Naive thymus-derived CD8-positive, alpha-beta T cell (primary cell): ENCODE data around the gene PIANP. TPM values are rescaled to one million over a fixed set of nuclear protein-coding genes. Genes with fewer than 3 reads are reported as not detected.

ENCODE experiments used
- polyA plus RNA-seq, 3 donors: library from polyadenylated mRNA; unstranded; fragments of 300-500 nt; fragmentation: Illumina TruSeq; gene quantifications; one replicate each; pipeline ENCODE4 v1.2.3, GENCODE V29; 2021
- total RNA-seq, 8 experiments: library from RNA in 2 of 8; stranded (reverse) in 2 of 8; gene quantifications; one replicate each; pipeline ENCODE4 v1.2.3 and lab custom pipeline; 2021 to 2026

The PIANP gene
- total and polyA plus RNA-seq, 5 experiments from 2014 or later = 0.06 to 1.2 (median 0.36) TPM; not detected in 1

Other genes starting within 250 kb of the PIANP start
- gene TAPBPL, start 248.8 kb downstream of the PIANP start, total RNA-seq = 10 to 100 TPM; 42.5 to 45.4 TPM
- 100 to 1,000 TPM in 2 of 3 donors, 10 to 100 TPM in 1; 46.0 to 126 (median 106) TPM for gene TAPBPL, start 248.8 kb downstream of the PIANP start, polyA plus RNA-seq
- 10 to 100 TPM; 91.4 to 92.6 TPM for gene VAMP1, start 230.1 kb downstream of the PIANP start, total RNA-seq
- 10 to 100 TPM in 2 of 3 donors, 1 to 10 TPM in 1; 9.7 to 13.6 (median 10.9) TPM for gene VAMP1, start 230.1 kb downstream of the PIANP start, polyA plus RNA-seq
- gene MRPL51, start 207.6 kb downstream of the PIANP start, total RNA-seq = 10 to 100 TPM; 71.6 to 77.3 TPM
- gene MRPL51, start 207.6 kb downstream of the PIANP start, polyA plus RNA-seq = 100 to 1,000 TPM; 220 to 230 (median 224) TPM
- gene NCAPD2, start 206.7 kb downstream of the PIANP start, total RNA-seq = 10 to 100 TPM; 40.4 to 46.3 TPM
- gene NCAPD2, start 206.7 kb downstream of the PIANP start, polyA plus RNA-seq = 10 to 100 TPM; 24.7 to 45.3 (median 28.1) TPM
- gene GAPDH, start 166.3 kb downstream of the PIANP start, total RNA-seq = 100 to 1,000 TPM; 355 to 363 TPM
- 1,000 to 10,000 TPM; 1,014 to 1,110 (median 1,062) TPM for gene GAPDH, start 166.3 kb downstream of the PIANP start, polyA plus RNA-seq
- gene IFFO1, start 144.8 kb downstream of the PIANP start, total RNA-seq = 10 to 100 TPM; 40.9 to 45.9 TPM
- 10 to 100 TPM in 1 of 3 donors, 1 to 10 TPM in 2; 3.7 to 10.8 (median 4.4) TPM for gene IFFO1, start 144.8 kb downstream of the PIANP start, polyA plus RNA-seq
- 100 to 1,000 TPM in 1 of 2 experiments, 10 to 100 TPM in 1; 99.2 to 104 TPM for gene NOP2, start 132.5 kb downstream of the PIANP start, total RNA-seq
- 10 to 100 TPM; 23.6 to 41.7 (median 24.7) TPM for gene NOP2, start 132.5 kb downstream of the PIANP start, polyA plus RNA-seq
- 100 to 1,000 TPM; 296 to 308 TPM for gene CHD4, start 93.4 kb downstream of the PIANP start, total RNA-seq
- gene CHD4, start 93.4 kb downstream of the PIANP start, polyA plus RNA-seq = 10 to 100 TPM; 31.4 to 57.3 (median 56.9) TPM
- gene LPAR5, start 64.9 kb downstream of the PIANP start, total RNA-seq = 10 to 100 TPM; 16.6 to 18.9 TPM
- 10 to 100 TPM in 2 of 3 donors, 1 to 10 TPM in 1; 7.9 to 14.2 (median 12.2) TPM for gene LPAR5, start 64.9 kb downstream of the PIANP start, polyA plus RNA-seq
- 10 to 100 TPM; 13.8 to 14.3 TPM for gene ACRBP, start 53.4 kb downstream of the PIANP start, total RNA-seq
- under 1 TPM in 2 of 3 donors, not detected in 1; 0.43 to 0.50 TPM for gene ACRBP, start 53.4 kb downstream of the PIANP start, polyA plus RNA-seq
- gene ING4, start 37.7 kb downstream of the PIANP start, total RNA-seq = 10 to 100 TPM; 81.2 to 90.6 TPM
- 10 to 100 TPM; 89.5 to 99.6 (median 90.6) TPM for gene ING4, start 37.7 kb downstream of the PIANP start, polyA plus RNA-seq
- 10 to 100 TPM; 90.5 to 94.8 TPM for gene ZNF384, start 11.4 kb downstream of the PIANP start, total RNA-seq
- 10 to 100 TPM; 17.6 to 39.6 (median 26.3) TPM for gene ZNF384, start 11.4 kb downstream of the PIANP start, polyA plus RNA-seq
- gene COPS7A, start 23.2 kb upstream of the PIANP start, total RNA-seq = 10 to 100 TPM; 27.0 to 35.4 TPM
- 10 to 100 TPM; 34.9 to 42.4 (median 36.2) TPM for gene COPS7A, start 23.2 kb upstream of the PIANP start, polyA plus RNA-seq
- gene MLF2, start 52.3 kb upstream of the PIANP start, total RNA-seq = 10 to 100 TPM; 87.6 to 98.9 TPM
- 100 to 1,000 TPM in 2 of 3 donors, 10 to 100 TPM in 1; 98.5 to 133 (median 126) TPM for gene MLF2, start 52.3 kb upstream of the PIANP start, polyA plus RNA-seq
- gene PTMS, start 65.5 kb upstream of the PIANP start, total RNA-seq = under 1 TPM in 1 of 2 experiments, not detected in 1; 0.55 TPM
- 1 to 10 TPM in 1 of 3 donors, not detected in 2; 4.8 TPM for gene PTMS, start 65.5 kb upstream of the PIANP start, polyA plus RNA-seq
- under 1 TPM; 0.60 to 0.75 TPM for gene LAG3, start 71.7 kb upstream of the PIANP start, total RNA-seq
- gene LAG3, start 71.7 kb upstream of the PIANP start, polyA plus RNA-seq = 10 to 100 TPM in 1 of 3 donors, under 1 TPM in 2; 0.47 to 14.5 (median 0.59) TPM
- gene CD4, start 88.7 kb upstream of the PIANP start, total RNA-seq = 1 to 10 TPM; 1.4 to 1.5 TPM
- 1 to 10 TPM in 1 of 3 donors, under 1 TPM in 2; 0.39 to 1.3 (median 0.53) TPM for gene CD4, start 88.7 kb upstream of the PIANP start, polyA plus RNA-seq
- gene GPR162, start 121.0 kb upstream of the PIANP start, total RNA-seq = not detected
- gene GPR162, start 121.0 kb upstream of the PIANP start, polyA plus RNA-seq = not detected
- gene P3H3, start 127.6 kb upstream of the PIANP start, total RNA-seq = 1 to 10 TPM; 8.6 to 9.7 TPM
- under 1 TPM; 0.42 to 0.73 (median 0.67) TPM for gene P3H3, start 127.6 kb upstream of the PIANP start, polyA plus RNA-seq
- gene GNB3, start 140.1 kb upstream of the PIANP start, total RNA-seq = 1 to 10 TPM; 3.8 to 5.6 TPM
- gene GNB3, start 140.1 kb upstream of the PIANP start, polyA plus RNA-seq = not detected
- 1 to 10 TPM; 2.6 to 2.7 TPM for gene CDCA3, start 150.5 kb upstream of the PIANP start, total RNA-seq
- gene CDCA3, start 150.5 kb upstream of the PIANP start, polyA plus RNA-seq = 1 to 10 TPM in 1 of 3 donors, under 1 TPM in 1, not detected in 1; 0.50 to 1.4 TPM
- 10 to 100 TPM; 72.7 to 78.9 TPM for gene USP5, start 151.3 kb upstream of the PIANP start, total RNA-seq
- gene USP5, start 151.3 kb upstream of the PIANP start, polyA plus RNA-seq = 10 to 100 TPM; 55.3 to 69.2 (median 56.7) TPM
- 100 to 1,000 TPM; 159 to 163 TPM for gene TPI1, start 166.7 kb upstream of the PIANP start, total RNA-seq
- 100 to 1,000 TPM; 372 to 497 (median 479) TPM for gene TPI1, start 166.7 kb upstream of the PIANP start, polyA plus RNA-seq
- 10 to 100 TPM; 22.0 to 23.3 TPM for gene SPSB2, start 172.5 kb upstream of the PIANP start, total RNA-seq
- gene SPSB2, start 172.5 kb upstream of the PIANP start, polyA plus RNA-seq = 10 to 100 TPM; 10.1 to 10.6 (median 10.2) TPM
- gene LRRC23, start 204.0 kb upstream of the PIANP start, total RNA-seq = 10 to 100 TPM; 10.1 to 10.5 TPM
- 1 to 10 TPM; 4.7 to 9.9 (median 8.8) TPM for gene LRRC23, start 204.0 kb upstream of the PIANP start, polyA plus RNA-seq
- gene ENO2, start 213.8 kb upstream of the PIANP start, total RNA-seq = 100 to 1,000 TPM; 141 to 144 TPM
- 10 to 100 TPM; 19.4 to 29.2 (median 19.7) TPM for gene ENO2, start 213.8 kb upstream of the PIANP start, polyA plus RNA-seq
- 10 to 100 TPM; 25.7 to 30.3 TPM for gene ATN1, start 227.1 kb upstream of the PIANP start, total RNA-seq
- 1 to 10 TPM in 2 of 3 donors, under 1 TPM in 1; 0.35 to 1.4 (median 1.1) TPM for gene ATN1, start 227.1 kb upstream of the PIANP start, polyA plus RNA-seq
- not detected for gene RNU7-1, start 243.0 kb upstream of the PIANP start, total RNA-seq
- not detected for gene RNU7-1, start 243.0 kb upstream of the PIANP start, polyA plus RNA-seq
- 100 to 1,000 TPM; 518 to 519 TPM for gene C12orf57, start 243.2 kb upstream of the PIANP start, total RNA-seq
- gene C12orf57, start 243.2 kb upstream of the PIANP start, polyA plus RNA-seq = 100 to 1,000 TPM; 329 to 399 (median 366) TPM